HG03064 (cell line): ENCODE results near the gene WDR49.
"Not testable (repeated sequence)": the region's sequence is repeated elsewhere in the genome, so short reads cannot be mapped to it uniquely, and the experiment has no call there.

Source experiments
- ATAC-seq: cut with Tn5 transposase; IDR thresholded peaks from one replicate; pipeline ENCODE4 v1.9.1; 2021; ENCODE audit warnings: low read depth; ENCODE audit not compliant: unreplicated experiment

WDR49 gene

DNA sequence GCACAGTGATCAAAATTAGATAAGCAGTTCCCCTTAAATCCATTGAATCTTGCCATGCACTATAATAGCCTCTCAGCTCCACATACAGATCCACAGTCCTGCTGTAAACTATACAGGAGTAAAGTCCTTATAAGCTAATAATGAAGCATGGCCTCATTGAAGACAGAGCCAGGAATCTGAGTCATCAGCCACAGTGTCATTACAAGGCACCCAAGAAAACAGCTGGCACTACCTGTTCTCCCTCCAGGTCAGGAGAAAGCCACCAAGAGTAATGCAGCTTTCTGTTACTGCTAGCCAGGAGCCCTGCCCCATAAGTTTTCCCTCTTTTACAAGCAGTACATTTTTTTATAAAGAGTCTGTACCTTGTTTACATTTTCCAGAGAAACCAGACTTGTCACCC lies 27.3 kb downstream of the WDR49 start:
- ATAC-seq: no peak

DNA sequence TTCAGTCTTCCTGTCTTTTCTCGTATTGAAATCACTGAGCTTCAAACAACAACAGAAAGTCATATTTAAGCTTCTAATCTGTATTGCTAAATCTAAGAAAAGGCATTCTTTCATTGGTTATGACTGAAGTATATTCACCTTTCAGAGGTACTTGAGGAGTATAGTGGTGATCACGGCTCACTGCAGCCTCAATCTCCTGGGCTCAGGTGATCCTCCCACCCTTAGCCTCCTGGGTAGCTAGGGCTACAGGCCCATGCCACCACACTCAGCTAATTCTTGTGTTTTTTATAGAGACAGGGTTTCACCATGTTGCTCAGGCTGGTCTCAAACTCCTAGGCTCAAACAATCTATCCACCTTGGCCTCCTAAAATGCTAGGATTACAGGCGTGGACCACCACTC lies 38.7 kb downstream of the WDR49 start:
- no peak for ATAC-seq

DNA sequence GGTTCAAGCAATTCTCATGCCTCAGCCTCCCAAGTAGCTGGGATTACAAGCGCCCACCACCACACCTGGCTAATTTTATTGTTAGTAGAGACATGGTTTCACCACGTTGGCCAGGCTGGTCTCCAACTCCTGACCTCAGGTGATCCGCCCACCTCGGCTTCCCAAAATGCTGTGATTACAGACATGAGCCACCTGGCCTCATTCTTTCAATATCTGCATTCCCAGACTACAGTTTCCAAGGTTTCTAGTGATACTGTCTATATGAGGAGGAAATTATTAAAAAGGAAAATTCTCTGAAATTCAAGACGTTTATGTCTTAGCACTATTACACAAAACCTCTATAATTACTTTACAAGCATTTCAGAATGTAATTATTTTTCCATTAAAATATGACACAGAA lies 39.5 kb downstream of the WDR49 start:
- ATAC-seq: not testable (repeated sequence)

DNA sequence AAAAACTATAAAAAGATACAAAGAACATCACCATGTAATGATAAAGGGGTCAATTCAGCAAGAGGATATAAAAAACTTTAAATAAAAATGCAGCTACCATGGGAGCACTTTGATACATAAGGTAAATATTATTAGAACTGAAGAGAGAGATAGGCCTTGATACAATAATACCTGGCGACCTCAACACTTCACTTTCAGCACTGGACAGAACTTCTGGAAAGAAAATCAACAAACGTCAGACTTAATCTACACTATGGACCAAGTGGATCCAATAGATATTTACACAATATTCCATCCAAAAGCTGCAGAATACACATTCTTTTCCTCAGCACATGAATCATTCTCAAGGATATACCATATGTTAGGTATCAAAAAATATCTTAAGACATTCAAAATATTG lies 42.0 kb downstream of the WDR49 start:
- no peak for ATAC-seq

DNA sequence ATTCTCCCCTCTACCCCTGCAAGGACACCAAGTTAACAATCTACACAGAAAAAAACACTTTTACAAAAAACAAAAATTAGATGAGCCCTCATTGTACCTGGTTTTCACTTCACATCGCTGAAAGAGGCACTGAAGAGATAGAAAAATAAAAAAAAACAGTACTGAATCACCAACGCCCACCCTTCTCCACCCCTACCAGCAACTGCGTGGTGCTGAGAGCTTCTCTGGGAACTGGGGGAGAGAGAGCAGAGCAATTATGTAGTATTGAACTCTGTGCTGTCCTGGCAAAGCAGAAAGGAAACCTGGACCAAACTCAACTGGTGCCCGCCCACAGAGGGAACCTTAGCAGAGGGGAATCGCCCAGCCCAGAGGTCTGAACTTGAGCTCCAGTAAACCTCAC lies 44.6 kb downstream of the WDR49 start:
- ATAC-seq: no peak

DNA sequence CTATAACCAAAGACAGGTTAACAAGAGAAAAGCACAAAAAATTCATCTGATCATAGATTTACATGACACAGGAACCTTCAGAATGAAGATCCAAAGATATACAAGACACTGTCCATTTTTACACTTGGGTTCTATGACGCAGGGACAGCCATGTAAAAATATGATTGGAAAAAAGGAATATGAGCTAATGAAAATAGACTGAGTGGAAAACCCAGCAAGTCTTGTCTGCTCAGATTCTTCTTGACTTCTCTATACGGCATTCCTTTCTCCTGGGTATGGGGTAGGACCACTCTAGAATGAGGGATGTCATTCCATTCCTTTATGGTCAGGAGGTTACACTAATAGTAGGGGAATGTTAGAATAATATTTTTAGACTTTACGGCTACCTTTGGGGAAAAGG lies 46.9 kb downstream of the WDR49 start:
- no peak for ATAC-seq

DNA sequence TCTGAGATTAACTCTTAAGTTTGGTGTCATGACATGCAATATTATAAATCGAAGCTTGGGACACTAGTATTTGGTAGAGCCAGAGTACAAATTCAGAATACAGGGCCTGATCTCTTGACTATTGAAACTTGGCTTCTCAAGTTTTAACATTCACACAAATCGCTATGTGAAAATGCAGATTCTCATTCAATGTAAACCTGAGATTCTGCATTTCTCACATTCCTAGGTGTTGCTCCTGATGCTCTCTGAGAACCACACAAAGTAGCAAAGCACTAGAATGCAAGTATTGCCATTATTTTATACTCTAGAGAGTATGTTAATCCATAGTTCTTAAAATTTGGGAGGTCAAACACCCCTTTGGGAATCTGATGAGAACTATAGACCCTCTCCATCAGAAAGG lies 47.9 kb downstream of the WDR49 start:
- ATAC-seq: no peak

DNA sequence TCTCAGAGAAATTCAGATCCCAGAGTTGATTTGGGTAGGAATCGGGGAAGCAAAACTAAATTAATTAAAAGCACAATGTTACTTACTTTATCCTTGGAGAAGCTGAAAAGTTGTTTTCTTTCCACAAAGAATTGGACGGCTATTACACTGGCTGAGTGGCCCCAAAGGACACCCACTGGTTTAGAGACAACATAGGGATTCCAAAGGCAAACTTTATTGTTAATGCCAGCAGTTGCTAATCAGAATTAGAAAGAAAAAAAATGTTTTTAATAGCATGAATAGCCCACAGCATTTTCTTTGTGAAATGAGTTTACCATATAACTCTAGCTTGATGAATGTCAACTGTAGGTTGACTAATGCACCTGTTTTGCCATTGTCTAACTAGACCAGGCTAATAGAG lies 51.7 kb downstream of the WDR49 start:
- no peak for ATAC-seq

DNA sequence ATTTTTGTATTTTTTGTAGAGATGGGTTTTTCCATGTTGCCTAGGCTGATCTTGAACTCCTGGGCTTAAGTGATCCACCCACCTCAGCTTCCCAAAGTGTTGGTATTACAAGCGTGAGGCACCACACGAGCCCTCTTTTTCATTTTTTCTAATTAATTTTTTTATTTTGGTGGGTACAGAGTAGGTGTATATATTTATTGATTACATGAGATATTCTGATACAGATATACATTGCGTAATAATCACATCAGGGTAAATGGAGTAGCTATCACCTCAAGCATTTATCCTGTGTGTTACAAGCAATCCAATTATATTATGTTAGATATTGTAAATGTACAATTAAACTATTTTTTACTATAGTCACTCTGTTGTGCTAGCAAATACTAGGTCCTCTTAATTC lies 66.1 kb downstream of the WDR49 start:
- no peak for ATAC-seq

DNA sequence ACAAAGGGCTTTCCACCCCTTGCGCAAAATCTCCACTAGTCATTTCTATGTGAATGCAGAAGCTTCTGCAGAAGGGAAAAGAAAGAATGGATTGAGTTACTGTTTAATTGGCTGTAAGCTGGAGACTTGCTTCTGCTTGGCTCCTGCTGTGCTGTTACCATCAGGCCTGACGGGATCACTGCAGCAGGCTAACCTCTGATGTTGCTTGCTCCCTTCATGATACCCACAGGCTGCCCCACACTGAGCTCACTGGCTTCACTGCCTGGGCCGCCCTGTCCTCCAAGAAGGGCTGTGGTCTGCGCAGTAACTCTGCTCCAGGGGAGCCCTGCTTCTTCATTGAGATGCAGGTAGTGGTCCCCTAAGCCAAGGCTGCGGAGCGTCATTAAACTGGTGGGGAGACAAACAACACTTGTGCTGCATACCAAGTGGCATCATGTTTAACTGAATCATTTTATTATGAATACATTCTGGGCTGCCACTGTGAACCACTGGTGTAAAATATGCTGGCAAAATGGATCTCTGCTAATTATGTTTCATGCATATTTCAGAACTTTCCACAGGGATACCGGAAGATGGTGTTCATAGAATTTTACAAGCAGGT lies 78.6 kb downstream of the WDR49 start:
- no peak for ATAC-seq

DNA sequence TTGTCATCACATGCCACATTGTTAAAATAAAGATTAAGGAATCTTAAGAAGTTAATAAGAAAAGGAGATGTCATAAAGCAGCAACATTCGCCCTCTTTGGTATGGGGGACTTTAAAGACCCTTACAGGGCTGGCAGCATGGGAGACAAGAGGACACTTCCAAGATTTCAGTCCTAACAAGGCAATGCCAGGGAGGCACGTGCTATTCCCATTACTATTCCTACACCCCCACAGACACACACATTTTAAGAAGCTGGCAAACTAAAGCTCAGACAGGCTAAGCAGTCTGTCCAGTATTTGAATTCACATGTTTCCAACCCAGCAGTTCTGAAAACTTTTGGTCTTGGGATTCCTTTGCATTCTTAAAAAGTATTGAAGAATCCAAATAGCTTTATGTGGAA lies 80.8 kb downstream of the WDR49 start:
- ATAC-seq: no peak

DNA sequence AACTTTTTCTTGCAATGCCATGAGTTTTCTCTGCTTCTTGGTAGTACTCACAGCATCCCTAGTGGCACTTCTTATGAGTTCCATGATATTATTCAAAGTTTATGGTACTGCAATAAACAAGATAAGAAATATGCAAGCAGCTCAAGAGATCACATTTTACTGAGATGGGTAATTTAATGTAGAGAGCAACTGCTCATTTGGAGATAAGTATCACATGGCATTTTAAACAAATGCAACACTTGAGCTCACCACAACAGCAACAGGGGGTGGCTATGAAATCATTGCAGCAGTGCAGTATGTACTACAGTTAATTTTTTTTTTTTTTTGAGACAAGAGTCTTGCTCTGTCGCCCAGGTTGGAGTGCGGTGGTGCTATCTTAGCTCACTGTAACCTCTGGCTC lies 85.1 kb downstream of the WDR49 start:
- no peak for ATAC-seq

DNA sequence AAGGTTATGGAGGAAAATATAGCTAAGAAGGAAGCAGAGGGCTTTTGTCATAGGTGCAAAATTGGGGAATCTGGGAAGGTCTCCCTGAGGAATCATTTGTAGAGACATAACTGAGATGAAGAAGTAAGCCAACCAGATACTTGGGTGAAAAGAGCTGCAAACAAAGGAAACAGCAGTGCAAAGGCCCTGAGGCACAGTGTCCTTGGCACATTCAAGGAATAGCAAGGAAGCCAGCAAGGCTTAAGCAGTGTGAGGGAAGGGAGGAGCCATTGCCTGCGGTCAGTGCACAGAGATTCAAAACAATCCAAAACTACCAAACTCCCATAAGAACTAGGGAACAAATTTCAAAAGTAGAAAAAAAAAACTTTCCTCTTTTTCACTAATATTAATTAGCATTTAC lies 88.3 kb downstream of the WDR49 start:
- no peak for ATAC-seq

DNA sequence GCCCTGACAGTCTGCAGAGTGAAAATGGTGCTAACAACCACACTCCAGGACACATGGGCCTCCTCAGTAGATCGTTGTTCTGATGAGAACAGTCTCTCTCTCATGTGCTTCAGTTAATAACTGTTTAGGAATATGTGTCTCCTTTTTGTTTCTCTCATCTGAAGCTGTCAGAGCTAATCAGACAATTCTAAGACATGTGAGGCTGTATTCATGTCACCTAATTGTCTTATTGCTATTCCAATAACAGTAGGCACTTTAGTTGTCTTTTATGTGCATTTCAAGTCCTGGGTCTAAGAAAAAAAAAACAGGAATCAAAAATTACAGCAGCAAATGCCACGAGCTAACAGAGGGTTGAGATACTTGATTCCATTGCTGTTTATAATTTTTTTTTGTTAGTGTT lies 89.1 kb downstream of the WDR49 start:
- ATAC-seq: no peak

DNA sequence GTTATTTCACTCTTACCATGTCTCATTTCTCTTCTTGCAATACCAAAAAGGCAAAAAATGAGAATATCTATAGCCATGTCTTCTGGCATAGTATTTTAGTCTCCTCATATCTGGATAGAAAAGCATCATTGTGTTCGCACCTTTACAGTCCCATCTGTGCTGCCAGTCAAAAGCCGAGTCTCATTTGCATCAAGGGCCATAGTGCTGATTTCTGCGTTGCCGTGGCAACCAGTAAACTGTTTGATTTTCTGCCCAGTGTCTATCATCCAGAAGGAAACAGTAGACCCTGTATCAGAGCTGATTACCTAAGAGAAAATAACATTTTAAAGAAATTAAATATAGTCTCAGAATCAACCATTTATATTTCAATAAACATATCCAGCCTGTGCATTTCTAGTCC lies 93.8 kb downstream of the WDR49 start:
- no peak for ATAC-seq

DNA sequence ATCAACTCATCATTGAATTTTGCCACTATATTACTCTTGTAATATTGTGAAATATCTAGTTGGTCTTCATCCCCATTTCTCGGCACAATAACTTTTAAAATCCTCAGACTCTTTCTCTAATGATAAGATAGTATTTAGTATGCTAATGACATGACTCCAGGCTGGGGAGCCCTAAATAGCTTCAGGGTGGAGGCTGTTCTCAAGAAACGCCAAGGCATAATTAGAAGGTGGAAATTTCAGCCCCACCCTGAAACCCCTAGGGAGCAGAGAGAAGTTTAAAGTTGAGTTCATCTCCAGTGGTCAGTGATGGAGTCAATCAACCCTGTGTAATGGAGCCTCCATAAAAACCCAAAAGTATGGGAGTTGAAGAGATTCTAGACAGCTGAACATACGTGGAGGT lies 98.8 kb downstream of the WDR49 start:
- ATAC-seq: no peak

DNA sequence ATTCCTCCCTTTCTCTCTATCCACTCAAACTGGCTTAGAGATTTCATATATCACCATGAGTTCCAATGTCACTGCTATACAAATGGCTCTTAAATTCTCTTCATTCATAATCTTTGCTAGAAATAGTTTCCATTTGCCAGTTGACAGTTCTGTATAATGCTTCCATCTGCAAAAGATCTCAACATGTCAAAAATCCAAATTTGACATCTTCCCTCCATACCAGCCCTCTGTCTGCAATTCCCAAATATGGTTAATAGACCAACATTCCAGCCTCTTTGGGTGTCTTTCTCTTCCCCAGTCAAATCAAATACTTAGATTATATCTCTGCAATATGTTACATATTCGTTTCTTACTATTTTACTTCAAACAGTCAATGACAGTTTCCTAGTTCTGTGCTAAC lies 115.7 kb downstream of the WDR49 start:
- ATAC-seq: no peak

DNA sequence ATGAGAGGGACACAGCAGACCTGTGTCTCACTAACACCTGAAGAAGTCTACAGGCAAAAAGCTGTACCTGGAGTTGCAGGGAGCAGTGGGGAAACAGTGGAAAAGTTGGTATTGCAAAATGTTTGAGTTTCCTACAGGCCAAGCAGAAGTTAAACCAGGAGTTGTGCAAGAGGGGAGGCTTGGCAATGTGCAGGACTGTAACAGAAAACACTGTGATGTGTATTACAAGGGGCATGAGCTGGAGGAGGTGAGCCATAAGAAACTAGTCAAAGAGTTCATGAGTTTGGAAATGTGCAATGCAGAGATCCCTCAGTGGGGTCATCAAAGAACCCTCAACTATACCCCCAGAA lies 132.8 kb downstream of the WDR49 start:
- ATAC-seq: no peak

DNA sequence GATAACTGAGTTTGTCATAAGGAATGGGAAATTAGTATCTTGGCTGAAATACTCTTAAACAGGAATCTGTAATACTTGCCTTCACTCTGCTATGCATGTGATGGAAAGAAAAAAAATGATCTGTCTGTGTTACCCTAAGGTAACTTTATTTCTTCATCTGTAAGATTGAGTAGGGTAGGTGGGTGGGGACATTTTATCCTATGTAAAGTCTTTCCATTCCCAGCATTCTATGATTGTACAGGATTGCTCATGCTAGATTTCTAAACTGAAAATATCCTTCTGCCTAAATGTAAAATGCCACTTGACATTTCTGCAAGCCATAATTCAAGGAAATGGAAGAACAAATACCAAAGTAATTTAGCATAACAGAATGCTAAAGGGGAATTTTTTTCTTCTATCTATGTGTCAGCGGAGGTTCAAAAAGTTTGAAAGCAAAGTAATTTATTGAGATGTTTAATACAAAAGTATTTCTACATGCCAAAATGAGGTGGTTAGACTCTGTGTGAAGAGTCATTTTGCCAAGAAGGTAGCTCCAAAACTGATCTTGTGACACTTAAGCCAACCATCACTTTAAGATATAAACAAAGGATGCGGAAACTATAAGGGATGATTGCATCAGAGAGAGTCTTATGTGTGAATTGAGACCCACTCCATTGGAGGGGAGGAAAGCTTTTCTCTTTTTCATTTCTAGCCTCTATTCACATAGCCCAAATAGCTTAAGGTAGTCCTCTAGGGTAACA lies 133.3 kb downstream of the WDR49 start:
- ATAC-seq: no peak

DNA sequence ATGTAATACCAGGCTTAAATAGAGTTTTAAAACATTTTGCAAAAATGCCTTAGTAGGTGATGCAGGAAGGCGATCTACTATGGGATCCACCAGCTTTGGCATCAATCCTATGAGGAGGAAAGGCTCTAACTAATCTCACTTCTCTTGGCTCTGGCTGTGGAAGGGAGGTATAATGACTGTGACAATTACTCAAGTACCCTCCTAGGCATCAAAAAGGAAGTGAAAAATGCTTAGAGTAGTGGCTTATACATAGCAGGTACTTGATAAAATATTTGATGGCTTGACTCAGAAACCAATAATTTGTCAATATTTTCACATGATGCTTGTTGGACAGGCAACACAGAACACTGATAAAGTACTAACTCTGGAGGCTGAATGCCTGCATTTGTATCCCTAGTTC lies 145.8 kb downstream of the WDR49 start:
- no peak for ATAC-seq

DNA sequence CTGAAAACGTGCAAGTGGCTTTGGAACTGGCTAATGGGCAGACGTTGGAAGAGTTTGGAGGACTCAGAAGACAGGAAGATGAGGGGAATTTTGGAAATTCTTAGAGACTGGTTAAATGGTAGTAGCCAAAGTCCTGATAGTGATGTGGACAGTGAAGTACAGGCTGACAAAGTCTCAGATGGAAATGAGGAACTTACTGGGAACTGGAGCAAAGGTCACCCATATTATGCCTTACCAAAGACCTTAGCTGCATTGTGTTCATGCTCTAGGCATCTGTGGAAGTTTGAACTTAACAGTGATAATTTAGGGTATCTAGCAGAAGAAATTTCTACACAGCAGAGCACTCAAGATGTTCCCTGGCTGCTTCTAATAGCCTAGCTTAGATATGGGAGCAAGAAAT lies 151.3 kb downstream of the WDR49 start:
- ATAC-seq: no peak

DNA sequence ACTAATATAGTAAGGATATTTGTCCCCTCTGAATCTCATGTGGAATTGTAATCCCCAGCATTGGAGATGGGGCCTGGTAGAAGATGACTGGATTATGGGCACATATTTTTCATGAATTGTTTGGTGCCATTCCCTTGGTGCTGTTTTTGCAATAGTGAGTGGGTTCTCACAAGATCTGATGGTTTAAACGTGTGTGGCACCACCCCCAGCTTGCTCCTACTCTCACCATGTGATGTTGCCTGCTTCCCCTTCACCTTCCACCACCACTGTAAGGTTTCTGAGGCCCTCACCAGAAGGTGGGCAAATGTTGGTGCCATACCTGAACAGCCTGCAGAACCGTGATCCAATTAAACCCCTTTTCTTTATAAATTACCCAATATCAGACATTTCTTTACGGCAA lies 151.8 kb downstream of the WDR49 start:
- no peak for ATAC-seq

DNA sequence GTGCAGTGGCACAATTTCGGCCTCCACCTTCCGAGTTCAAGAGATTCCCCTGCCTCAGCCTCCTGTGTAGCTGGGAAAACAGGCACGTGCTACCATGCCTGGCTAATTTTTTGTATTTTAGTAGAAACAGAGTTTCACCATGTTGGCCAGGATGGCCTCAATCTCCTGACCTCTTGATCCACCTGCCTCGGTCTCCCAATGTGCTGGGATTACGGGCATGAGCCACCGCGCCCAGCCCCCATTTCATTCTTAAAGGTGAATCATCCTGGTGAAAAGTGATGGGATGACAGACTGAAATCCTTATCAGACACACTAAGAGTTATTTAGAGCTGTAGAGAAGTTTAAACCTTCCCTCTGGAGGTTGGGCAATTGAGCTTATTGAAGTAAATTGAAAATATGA lies 155.8 kb downstream of the WDR49 start:
- no peak for ATAC-seq
